Measurements from ENCODE around the gene TBATA.

DNA sequence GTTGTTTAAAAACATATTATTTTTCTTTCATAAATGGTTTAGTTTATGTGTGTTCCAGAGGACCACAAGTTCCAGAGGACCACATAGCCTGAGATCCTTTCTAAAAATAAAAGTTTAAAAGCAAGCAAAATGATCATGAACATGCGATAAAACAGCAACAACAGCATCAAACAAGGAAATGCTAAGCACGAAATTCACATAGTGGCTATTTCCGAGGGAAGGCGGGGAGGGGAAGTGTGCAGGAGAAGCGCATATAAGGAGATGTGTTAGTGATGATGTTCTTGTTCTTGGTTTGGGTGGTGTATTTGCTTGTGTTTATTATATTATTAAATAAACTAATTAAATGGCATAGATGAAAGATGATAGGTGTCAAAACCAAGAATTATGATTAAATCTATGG, 1.2 kb downstream of the TBATA start:
- TF ChIP-seq, protein P1, sequence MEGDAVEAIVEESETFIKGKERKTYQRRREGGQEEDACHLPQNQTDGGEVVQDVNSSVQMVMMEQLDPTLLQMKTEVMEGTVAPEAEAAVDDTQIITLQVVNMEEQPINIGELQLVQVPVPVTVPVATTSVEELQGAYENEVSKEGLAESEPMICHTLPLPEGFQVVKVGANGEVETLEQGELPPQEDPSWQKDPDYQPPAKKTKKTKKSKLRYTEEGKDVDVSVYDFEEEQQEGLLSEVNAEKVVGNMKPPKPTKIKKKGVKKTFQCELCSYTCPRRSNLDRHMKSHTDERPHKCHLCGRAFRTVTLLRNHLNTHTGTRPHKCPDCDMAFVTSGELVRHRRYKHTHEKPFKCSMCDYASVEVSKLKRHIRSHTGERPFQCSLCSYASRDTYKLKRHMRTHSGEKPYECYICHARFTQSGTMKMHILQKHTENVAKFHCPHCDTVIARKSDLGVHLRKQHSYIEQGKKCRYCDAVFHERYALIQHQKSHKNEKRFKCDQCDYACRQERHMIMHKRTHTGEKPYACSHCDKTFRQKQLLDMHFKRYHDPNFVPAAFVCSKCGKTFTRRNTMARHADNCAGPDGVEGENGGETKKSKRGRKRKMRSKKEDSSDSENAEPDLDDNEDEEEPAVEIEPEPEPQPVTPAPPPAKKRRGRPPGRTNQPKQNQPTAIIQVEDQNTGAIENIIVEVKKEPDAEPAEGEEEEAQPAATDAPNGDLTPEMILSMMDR (conservative IDR thresholded peaks at IDR 0.05; ENCODE audit: low read depth, low read length), result no peak
- TF ChIP-seq EZH2 (IDR thresholded peaks at IDR 0.05; ENCODE audit: borderline replicate concordance, low read depth, low read length, poor library complexity, severe bottlenecking), result no peak
